Endodermal cell (in vitro differentiated cells): ENCODE results near the gene NUCB1. TPM values are rescaled to one million over a fixed set of nuclear protein-coding genes. Genes with fewer than 3 reads are reported as not detected.

Source experiments
- DNase-seq: peaks from one replicate; pipeline ENCODE4 v3.0.0-alpha.2; 2017
- H3K27ac ChIP-seq: 2 replicates; pipeline ENCODE4 v1.5.1; 2013; ENCODE audit warnings: mild to moderate bottlenecking, low read depth, low read length, moderate library complexity
- H3K27me3 ChIP-seq: 2 replicates; pipeline ENCODE4 v1.6.1; 2013; ENCODE audit warnings: mild to moderate bottlenecking, low read length, moderate library complexity; ENCODE audit not compliant: insufficient read depth, control insufficient read depth, poor library complexity, severe bottlenecking
- H3K36me3 ChIP-seq: 2 replicates; pipeline ENCODE4 v1.7.0; 2013; ENCODE audit warnings: mild to moderate bottlenecking, low read length, moderate library complexity; ENCODE audit not compliant: control insufficient read depth, insufficient read depth
- H3K4me1 ChIP-seq: one replicate; pipeline ENCODE4 v1.7.0; 2013; ENCODE audit warnings: low read length; ENCODE audit not compliant: control insufficient read depth, insufficient read depth
- H3K4me3 ChIP-seq: 2 replicates; pipeline ENCODE4 v1.5.1; 2013; ENCODE audit warnings: mild to moderate bottlenecking, low read length, moderate library complexity
- H3K9ac ChIP-seq: 2 replicates; pipeline ENCODE4 v1.6.1; 2013; ENCODE audit warnings: mild to moderate bottlenecking, low read length, moderate library complexity; ENCODE audit not compliant: poor library complexity, severe bottlenecking; ENCODE audit errors: extremely low read depth
- H3K9me3 ChIP-seq: 2 replicates; pipeline ENCODE4 v1.6.1; 2013; ENCODE audit warnings: mild to moderate bottlenecking, low read length, moderate library complexity; ENCODE audit not compliant: control insufficient read depth
- H3K27ac Mint-ChIP-seq: 2 replicates; pipeline ENCODE4 v1.8.0; 2020; ENCODE audit warnings: mixed read lengths
- H3K27me3 Mint-ChIP-seq: 2 replicates; pipeline ENCODE4 v1.8.0; 2021; ENCODE audit warnings: mild to moderate bottlenecking, mixed read lengths; ENCODE audit not compliant: insufficient read depth
- H3K36me3 Mint-ChIP-seq: 2 replicates; pipeline ENCODE4 v1.8.0; 2020; ENCODE audit warnings: low read depth, mixed read lengths
- H3K4me1 Mint-ChIP-seq: 2 replicates; pipeline ENCODE4 v1.8.0; 2020; ENCODE audit warnings: mixed read lengths
- H3K4me3 Mint-ChIP-seq: 2 replicates; pipeline ENCODE4 v1.8.0; 2020; ENCODE audit warnings: mild to moderate bottlenecking, moderate library complexity, mixed read lengths
- H3K9me3 Mint-ChIP-seq: 2 replicates; pipeline ENCODE4 v1.8.0; 2020; ENCODE audit warnings: mild to moderate bottlenecking, mixed read lengths
- WGBS, 2 experiments: methylation state at CpG; one replicate each; pipeline versions ENCODE4 v1.1.5 to v1.1.7; 2013; ENCODE audit warnings: missing lambda C conversion rate in 2 of 2, mixed read lengths in 1 of 2; ENCODE audit not compliant: insufficient coverage in 1 of 2, insufficient read length in 1 of 2; 5-methylcytosine and 5-hydroxymethylcytosine counted together
- total RNA-seq, 2 donors: library from RNA; stranded (reverse); fragmentation: NEBNext Ultra II Directional in 1 of 2; extraction: Animal tissue kit (Norgen Biotek cat#: 25700) in 1 of 2; gene quantifications; 2 replicates in 1 of 2; 3 replicates in 1 of 2; pipeline ENCODE4 v1.2.1, GENCODE V29; 2021
- TF ChIP-seq, protein P1 (sequence below): fragments of 200-600 bp; sonication (generic); conservative IDR thresholded peaks from 2 replicates; pipeline ENCODE4 v1.5.0; 2021; ENCODE audit warnings: antibody characterized with exemption, mild to moderate bottlenecking

Gene NUCB1
- total RNA-seq, 2 donors from 2014 or later, result 177 to 222 TPM

DNA sequence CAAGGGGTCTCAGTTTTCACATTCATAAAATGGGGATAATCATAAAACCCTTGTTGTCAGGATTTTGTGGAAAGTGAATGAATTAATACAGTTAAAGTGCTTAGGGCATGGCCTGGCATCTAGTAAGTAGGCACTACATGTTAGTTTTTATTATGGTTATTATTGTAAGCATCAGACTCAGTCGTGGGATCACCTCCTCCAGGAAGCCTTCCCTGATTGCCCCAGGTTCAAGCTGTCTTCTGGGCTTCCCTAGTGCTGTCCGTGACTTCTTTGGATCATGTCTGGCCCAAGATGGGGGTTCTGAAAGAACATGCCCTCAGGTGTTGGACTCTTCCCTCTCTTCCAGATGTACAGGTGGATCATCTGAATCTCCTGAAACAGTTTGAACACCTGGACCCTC is 10.7 kb downstream of the NUCB1 start:
- Histone ChIP-seq H3K9me3 (no peaks in the 10 kb centered on the region), H3K36me3 (peaks cover 60% of the 10 kb centered on the region), H3K27me3 (no peaks in the 10 kb centered on the region), H3K9ac (no peak overlapping the region), H3K4me3 (no peak overlapping the region), H3K4me1 (no peaks in the 10 kb centered on the region), H3K27ac (no peak overlapping the region)
- TF ChIP-seq, protein P1, sequence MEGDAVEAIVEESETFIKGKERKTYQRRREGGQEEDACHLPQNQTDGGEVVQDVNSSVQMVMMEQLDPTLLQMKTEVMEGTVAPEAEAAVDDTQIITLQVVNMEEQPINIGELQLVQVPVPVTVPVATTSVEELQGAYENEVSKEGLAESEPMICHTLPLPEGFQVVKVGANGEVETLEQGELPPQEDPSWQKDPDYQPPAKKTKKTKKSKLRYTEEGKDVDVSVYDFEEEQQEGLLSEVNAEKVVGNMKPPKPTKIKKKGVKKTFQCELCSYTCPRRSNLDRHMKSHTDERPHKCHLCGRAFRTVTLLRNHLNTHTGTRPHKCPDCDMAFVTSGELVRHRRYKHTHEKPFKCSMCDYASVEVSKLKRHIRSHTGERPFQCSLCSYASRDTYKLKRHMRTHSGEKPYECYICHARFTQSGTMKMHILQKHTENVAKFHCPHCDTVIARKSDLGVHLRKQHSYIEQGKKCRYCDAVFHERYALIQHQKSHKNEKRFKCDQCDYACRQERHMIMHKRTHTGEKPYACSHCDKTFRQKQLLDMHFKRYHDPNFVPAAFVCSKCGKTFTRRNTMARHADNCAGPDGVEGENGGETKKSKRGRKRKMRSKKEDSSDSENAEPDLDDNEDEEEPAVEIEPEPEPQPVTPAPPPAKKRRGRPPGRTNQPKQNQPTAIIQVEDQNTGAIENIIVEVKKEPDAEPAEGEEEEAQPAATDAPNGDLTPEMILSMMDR, result no peak
- Mint-ChIP-seq H3K36me3 (peaks cover 70% of the 10 kb centered on the region), H3K27me3 (no peaks in the 10 kb centered on the region), H3K9me3 (no peaks in the 10 kb centered on the region), H3K4me3 (no peak overlapping the region), H3K27ac (no peak overlapping the region), H3K4me1 (no peaks in the 10 kb centered on the region)
- 91 to 100% methylated on average over 2 of the region's 2 CpGs for WGBS, 2 experiments
- DNase-seq, result no peak

- H3K9me3 Mint-ChIP-seq, result no peaks in the 10 kb centered on the region
- peaks cover 63% of the 10 kb centered on the region for H3K36me3 Mint-ChIP-seq
- no peak overlapping the region for H3K9ac ChIP-seq
- H3K9me3 ChIP-seq, result no peaks in the 10 kb centered on the region
- no peaks in the 10 kb centered on the region for H3K4me1 Mint-ChIP-seq
- H3K27me3 Mint-ChIP-seq, result no peaks in the 10 kb centered on the region
- H3K4me3 Mint-ChIP-seq, result no peak overlapping the region
- 95 to 97% methylated on average over 7 to 9 of the region's 9 CpGs for WGBS, 2 experiments
- no peaks in the 10 kb centered on the region for H3K4me1 ChIP-seq
- no peaks in the 10 kb centered on the region for H3K27me3 ChIP-seq
- peaks cover 52% of the 10 kb centered on the region for H3K36me3 ChIP-seq
- H3K27ac Mint-ChIP-seq, result peak overlapping the region; percentile 53
- DNase-seq, result no peak
- H3K4me3 ChIP-seq, result no peak overlapping the region
- TF ChIP-seq, protein P1, result no peak
- H3K27ac ChIP-seq, result no peak overlapping the region
These were observed 13.2 kb downstream of the NUCB1 start for GRCh38 chr19:48913114-48913889.

DNA sequence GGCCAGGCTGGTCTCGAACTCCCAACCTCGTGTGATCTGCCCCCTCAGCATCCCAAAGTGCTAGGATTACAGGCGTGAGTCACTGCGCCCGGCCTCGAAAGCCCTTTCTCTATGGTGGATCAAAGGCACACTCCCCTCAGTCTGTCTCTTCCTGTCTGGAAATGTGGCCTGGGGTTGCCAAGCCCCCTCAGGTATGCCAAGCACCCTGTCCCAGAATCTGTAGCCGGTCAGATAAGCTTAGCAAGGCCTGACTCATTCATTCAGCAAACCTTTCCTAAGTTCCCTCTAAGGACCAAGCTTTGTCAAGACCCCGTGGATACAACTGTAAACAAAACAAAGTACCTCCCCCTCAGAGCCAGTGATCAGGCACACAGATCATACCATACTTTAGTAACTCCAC is 14.1 kb downstream of the NUCB1 start:
- Histone ChIP-seq H3K9me3 (no peaks in the 10 kb centered on the region), H3K27ac (no peak overlapping the region), H3K27me3 (no peaks in the 10 kb centered on the region), H3K9ac (no peak overlapping the region), H3K36me3 (peaks cover 59% of the 10 kb centered on the region), H3K4me3 (no peak overlapping the region), H3K4me1 (no peaks in the 10 kb centered on the region)
- TF ChIP-seq, protein P1, result no peak
- H3K4me3 Mint-ChIP-seq, result no peak overlapping the region
- H3K27me3 Mint-ChIP-seq, result no peaks in the 10 kb centered on the region
- no peaks in the 10 kb centered on the region for H3K4me1 Mint-ChIP-seq
- 93 to 100% methylated on average over 6 to 8 of the region's 8 CpGs for WGBS, 2 experiments
- no peak overlapping the region for H3K27ac Mint-ChIP-seq
- H3K9me3 Mint-ChIP-seq, result no peaks in the 10 kb centered on the region
- peaks cover 64% of the 10 kb centered on the region for H3K36me3 Mint-ChIP-seq
- DNase-seq, result no peak
